Measurements from ENCODE around the gene FOXA3. TPM values are rescaled to one million over a fixed set of nuclear protein-coding genes. Genes with fewer than 3 reads are reported as not detected.

FOXA3 gene
- total and polyA plus RNA-seq, 10 of the 15 experiments (the other 5 are each of a cell fraction or from before 2014, with no cell fraction given): 0.04 to 0.83 (median 0.11) TPM; not detected in 5

- no peak for TF ChIP-seq ZNF592 (IDR thresholded peaks at IDR 0.05)
- no peak for TF ChIP-seq SIN3A (IDR thresholded peaks at IDR 0.05; ENCODE audit: low read depth, low read length)
- 0 out of 2 replicates have a peak, but pooled peaks have one; percentile 32 for TF ChIP-seq RB1 (IDR thresholded peaks at IDR 0.05; ENCODE audit: borderline replicate concordance)
- no peak for TF ChIP-seq POLR2AphosphoS5 (IDR thresholded peaks at IDR 0.05; ENCODE audit: low read length)
- TF ChIP-seq RFX5 (IDR thresholded peaks at IDR 0.05; ENCODE audit: low read depth, low read length): no peak
- TF ChIP-seq GATAD2B (conservative IDR thresholded peaks at IDR 0.05; ENCODE audit: low read depth): 0 out of 2 replicates have a peak, but pooled peaks have one; percentile 31
- TF ChIP-seq IKZF1 (conservative IDR thresholded peaks at IDR 0.05): peak; percentile 75
- no peak for TF ChIP-seq ZBTB11 (CRISPR knock-in tag; IDR thresholded peaks at IDR 0.05)
- TF ChIP-seq HSF1 (IDR thresholded peaks at IDR 0.05; ENCODE audit: low read depth, low read length): no peak
- TF ChIP-seq GABPA (IDR thresholded peaks at IDR 0.05; ENCODE audit: low read depth): no peak
- TF ChIP-seq SMARCA5 (IDR thresholded peaks at IDR 0.05): no peak
- no peak for TF ChIP-seq PAX8 (IDR thresholded peaks at IDR 0.05)
- TF ChIP-seq BHLHE40 (IDR thresholded peaks at IDR 0.05; ENCODE audit: borderline replicate concordance in 1 of 2, low read depth in 2 of 2, low read length in 1 of 2): no peak
- TF ChIP-seq NBN (IDR thresholded peaks at IDR 0.05): peak; percentile 78; the same call in 1 of the 2 replicates
- TF ChIP-seq TCF3 (IDR thresholded peaks at IDR 0.05; ENCODE audit: borderline replicate concordance, insufficient read depth, low read depth, low read length): no peak
- TF ChIP-seq JUNB (IDR thresholded peaks at IDR 0.05): no peak
- TF ChIP-seq TBL1XR1 (IDR thresholded peaks at IDR 0.05; ENCODE audit: low read depth, low read length): no peak
- TF ChIP-seq ZBTB33 (IDR thresholded peaks at IDR 0.05): no peak
- no peak for TF ChIP-seq BMI1 (IDR thresholded peaks at IDR 0.05; ENCODE audit: borderline replicate concordance)
- TF ChIP-seq ZSCAN29 (IDR thresholded peaks at IDR 0.05): no peak
Measured at GRCh38 chr19:45876411-45877197, 12.5 kb downstream of the FOXA3 start (continued).

Data from GM12878 (cell line).